ENCODE results near the gene RGL1.

DNA sequence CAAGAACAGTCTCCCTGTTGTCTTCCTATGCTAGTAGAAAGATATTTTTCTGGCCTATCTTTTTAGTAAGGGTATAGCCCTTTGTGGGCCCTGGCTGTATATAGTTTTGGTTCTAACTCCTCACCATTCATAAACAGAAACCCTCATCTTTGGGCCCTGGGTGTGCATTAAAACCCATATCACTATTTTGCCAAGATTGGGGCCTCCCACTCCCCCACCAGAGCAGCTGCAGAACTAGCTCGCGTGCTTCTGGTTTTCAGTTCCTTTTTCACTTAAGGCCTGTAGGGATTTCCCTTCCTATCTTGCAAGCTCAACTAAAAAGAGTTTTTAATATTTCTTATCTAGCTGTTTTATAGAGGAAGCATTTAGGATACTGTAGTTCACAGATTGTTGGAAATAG is 106.4 kb downstream of the RGL1 start:
- TF ChIP-seq SUZ12 (IDR thresholded peaks at IDR 0.05; ENCODE audit: extremely low read depth, insufficient read depth, insufficient read length) (no peak), ZNF274 (IDR thresholded peaks at IDR 0.05; ENCODE audit: low read depth, low read length) (no peak)
